Measurements from ENCODE around the gene BCAS3.
"Not testable (repeated sequence)": the region's sequence is repeated elsewhere in the genome, so short reads cannot be mapped to it uniquely, and the experiment has no call there.

- TF ChIP-seq POLR2A (IDR thresholded peaks at IDR 0.05; ENCODE audit: low read length); GATA1 (IDR thresholded peaks at IDR 0.05; ENCODE audit: low read depth, low read length): not testable (repeated sequence)
Observed at GRCh38 chr17:60976861-60977260, 299.2 kb downstream of the BCAS3 start.

All from erythroblast (primary cell).